ENCODE data around the gene ELOA. TPM values are rescaled to one million over a fixed set of nuclear protein-coding genes. Genes with fewer than 3 reads are reported as not detected.
A peak's percentile ranks its signal among the peaks of the same experiment; 100 is the strongest.

ELOA gene
- total and polyA plus RNA-seq, 2 of the 13 experiments (the other 11 are each of a cell fraction or from before 2014, with no cell fraction given) = 14.2 to 28.5 TPM

DNA sequence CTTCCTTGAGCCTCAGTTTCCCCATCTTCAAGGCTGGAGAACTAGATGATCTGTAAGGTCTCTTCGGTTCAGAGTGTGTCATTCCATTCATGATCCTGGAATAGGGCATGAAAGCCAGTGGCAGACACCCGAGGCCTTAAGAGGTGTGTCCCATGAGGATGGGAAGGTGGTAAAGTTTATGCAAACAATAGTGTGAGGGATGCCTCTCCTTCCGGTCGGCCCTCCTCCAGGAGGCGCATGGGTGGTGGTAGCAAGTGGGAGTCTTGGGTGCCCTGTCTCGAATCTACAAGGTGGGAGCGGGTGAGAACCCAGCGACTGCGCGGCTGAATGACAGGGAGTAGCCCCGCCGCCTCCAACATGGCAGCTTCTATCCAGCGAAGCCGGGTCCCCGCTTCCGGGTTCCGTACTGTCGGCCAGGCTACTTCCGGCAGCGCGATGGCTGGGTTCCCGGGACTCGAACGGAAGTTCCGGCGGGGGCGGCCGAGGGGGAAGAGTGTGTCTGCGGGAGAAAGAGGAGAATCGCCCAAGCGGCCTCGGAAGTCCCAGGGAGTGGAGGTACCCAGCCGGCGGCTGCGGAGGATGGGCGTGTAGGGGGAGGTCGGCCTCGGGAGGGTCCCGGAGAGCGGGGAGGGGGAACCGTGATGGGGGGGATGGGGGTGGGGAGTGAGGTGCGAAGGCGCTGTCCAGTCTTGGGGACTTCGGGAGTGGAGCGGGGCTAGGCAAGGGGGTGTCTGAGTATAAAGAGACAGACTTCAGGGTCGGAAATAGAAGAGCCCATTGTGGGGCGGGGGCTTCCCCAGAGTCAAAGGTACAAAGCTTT, 47.6 kb downstream of the ELOA start, which contains the start of gene LYPLA2 (continued):
- peak; percentile 83 for TF ChIP-seq POLR2G (IDR thresholded peaks at IDR 0.05; ENCODE audit: low read depth, low read length)
- TF ChIP-seq RBFOX2 (IDR thresholded peaks at IDR 0.05; ENCODE audit: low read depth, low read length) = peak; percentile 78
- peak; percentile 8; the same call in 1 of the 2 replicates for TF ChIP-seq ZBTB33 (CRISPR knock-in tag; IDR thresholded peaks at IDR 0.05)
- no peak for TF ChIP-seq MLLT10 (CRISPR knock-in tag; IDR thresholded peaks at IDR 0.05)
- TF ChIP-seq PAX8 (CRISPR knock-in tag; IDR thresholded peaks at IDR 0.05; ENCODE audit: borderline replicate concordance) = no peak
- no peak; the same call in 1 of the 2 replicates for TF ChIP-seq ZBTB7B (CRISPR knock-in tag; IDR thresholded peaks at IDR 0.05)
- TF ChIP-seq PHF20 (CRISPR knock-in tag; IDR thresholded peaks at IDR 0.05) = peak; percentile 85
- TF ChIP-seq, protein P1, sequence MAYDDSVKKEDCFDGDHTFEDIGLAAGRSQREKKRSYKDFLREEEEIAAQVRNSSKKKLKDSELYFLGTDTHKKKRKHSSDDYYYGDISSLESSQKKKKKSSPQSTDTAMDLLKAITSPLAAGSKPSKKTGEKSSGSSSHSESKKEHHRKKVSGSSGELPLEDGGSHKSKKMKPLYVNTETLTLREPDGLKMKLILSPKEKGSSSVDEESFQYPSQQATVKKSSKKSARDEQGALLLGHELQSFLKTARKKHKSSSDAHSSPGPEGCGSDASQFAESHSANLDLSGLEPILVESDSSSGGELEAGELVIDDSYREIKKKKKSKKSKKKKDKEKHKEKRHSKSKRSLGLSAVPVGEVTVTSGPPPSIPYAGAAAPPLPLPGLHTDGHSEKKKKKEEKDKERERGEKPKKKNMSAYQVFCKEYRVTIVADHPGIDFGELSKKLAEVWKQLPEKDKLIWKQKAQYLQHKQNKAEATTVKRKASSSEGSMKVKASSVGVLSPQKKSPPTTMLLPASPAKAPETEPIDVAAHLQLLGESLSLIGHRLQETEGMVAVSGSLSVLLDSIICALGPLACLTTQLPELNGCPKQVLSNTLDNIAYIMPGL (CRISPR knock-in tag; IDR thresholded peaks at IDR 0.05; ENCODE audit: borderline replicate concordance in 1 of 2, low read depth in 1 of 2) = peak; percentile 54 to 61; a peak in 2 of 4 replicates
- TF ChIP-seq, protein P2, sequence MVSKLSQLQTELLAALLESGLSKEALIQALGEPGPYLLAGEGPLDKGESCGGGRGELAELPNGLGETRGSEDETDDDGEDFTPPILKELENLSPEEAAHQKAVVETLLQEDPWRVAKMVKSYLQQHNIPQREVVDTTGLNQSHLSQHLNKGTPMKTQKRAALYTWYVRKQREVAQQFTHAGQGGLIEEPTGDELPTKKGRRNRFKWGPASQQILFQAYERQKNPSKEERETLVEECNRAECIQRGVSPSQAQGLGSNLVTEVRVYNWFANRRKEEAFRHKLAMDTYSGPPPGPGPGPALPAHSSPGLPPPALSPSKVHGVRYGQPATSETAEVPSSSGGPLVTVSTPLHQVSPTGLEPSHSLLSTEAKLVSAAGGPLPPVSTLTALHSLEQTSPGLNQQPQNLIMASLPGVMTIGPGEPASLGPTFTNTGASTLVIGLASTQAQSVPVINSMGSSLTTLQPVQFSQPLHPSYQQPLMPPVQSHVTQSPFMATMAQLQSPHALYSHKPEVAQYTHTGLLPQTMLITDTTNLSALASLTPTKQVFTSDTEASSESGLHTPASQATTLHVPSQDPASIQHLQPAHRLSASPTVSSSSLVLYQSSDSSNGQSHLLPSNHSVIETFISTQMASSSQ (IDR thresholded peaks at IDR 0.05; ENCODE audit: low read depth) = no peak
- TF ChIP-seq, protein P2 (CRISPR knock-in tag; IDR thresholded peaks at IDR 0.05; ENCODE audit: borderline replicate concordance) = no peak
- TF ChIP-seq RFXAP (CRISPR knock-in tag; IDR thresholded peaks at IDR 0.05; ENCODE audit: borderline replicate concordance) = no peak
- no peak for TF ChIP-seq ZNF282 (IDR thresholded peaks at IDR 0.05; ENCODE audit: partially characterized antibody)
- no peak for TF ChIP-seq HMG20B (CRISPR knock-in tag; conservative IDR thresholded peaks at IDR 0.05)
- TF ChIP-seq TBP (CRISPR knock-in tag; IDR thresholded peaks at IDR 0.05) = no peak
- no peak for TF ChIP-seq SNAPC4 (CRISPR knock-in tag; IDR thresholded peaks at IDR 0.05)
- TF ChIP-seq HOXD1 (CRISPR knock-in tag; IDR thresholded peaks at IDR 0.05) = no peak
